ENCODE results near the gene FOXP1. TPM values are rescaled to one million over a fixed set of nuclear protein-coding genes. Genes with fewer than 3 reads are reported as not detected.

FOXP1 gene
- total and polyA plus RNA-seq, 2 of the 8 experiments (the other 6 are each of a cell fraction or from before 2014, with no cell fraction given): 13.9 to 25.4 TPM

DNA sequence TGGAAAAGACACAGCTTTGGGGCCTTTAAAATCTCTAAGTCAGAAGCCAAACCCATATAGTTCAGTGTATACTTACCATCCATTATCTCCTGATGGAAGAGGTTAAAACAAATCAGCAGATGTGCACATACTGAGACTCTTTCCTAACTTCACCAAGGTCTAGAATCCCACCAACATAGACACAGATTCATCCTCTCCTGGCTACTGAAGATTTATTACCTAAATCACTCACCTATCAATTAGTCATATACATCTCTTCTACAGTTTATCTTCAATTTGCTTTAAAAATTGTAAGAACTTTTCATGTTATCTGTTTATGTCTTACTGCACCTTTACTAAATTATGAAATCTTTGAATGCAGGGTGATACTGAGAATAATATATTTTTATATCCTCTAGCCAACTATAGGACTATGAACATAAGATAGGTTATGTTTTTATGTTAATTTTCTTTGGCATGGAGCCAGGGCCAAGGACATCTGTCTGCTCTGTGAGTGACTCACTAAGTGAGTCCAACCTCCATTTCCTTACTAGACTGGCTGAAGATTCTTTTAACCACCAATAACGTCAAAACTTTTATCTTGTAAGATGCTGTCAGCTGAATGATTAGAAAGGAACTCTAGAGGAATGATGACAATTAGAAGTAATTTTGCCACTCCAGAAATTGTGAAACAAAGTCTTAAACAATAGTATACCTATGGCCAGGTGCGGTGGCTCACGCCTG lies 397.6 kb downstream of the FOXP1 start:
- Histone ChIP-seq H3K36me3 (ENCODE audit: control insufficient read depth in 2 of 4, insufficient read depth in 4 of 4, low read length in 3 of 4) (no peaks in the 10 kb centered on the region), H3K4me1 (replicated peaks in 1 of 4; ENCODE audit: control insufficient read depth in 3 of 4, insufficient read depth in 4 of 4, low read length in 3 of 4) (no peaks in the 10 kb centered on the region), H2BK20ac (ENCODE audit: low read length) (no peak overlapping the region), H3K4me3 (ENCODE audit: extremely low read depth in 1 of 4, insufficient read depth in 2 of 4, low read depth in 3 of 4, low read length in 4 of 4) (no peak overlapping the region), H2AFZ (ENCODE audit: low read length) (no peak overlapping the region), H3K18ac (ENCODE audit: extremely low read depth, low read length) (no peak overlapping the region), H3K56ac (replicated peaks; ENCODE audit: insufficient read length, low read depth, low read length) (no peak overlapping the region), H2BK15ac (ENCODE audit: low read length) (no peak overlapping the region), H3K14ac (ENCODE audit: insufficient read length) (no peak overlapping the region), H3K27ac (ENCODE audit: low read depth, low read length) (no peak overlapping the region), H3K4me2 (ENCODE audit: insufficient read depth in 1 of 2, low read depth in 2 of 2, low read length in 2 of 2) (no peak overlapping the region), H3K9me3 (ENCODE audit: insufficient read depth in 2 of 2, low read depth in 1 of 2, low read length in 1 of 2) (no peaks in the 10 kb centered on the region), H3K27me3 (replicated peaks in 1 of 4; ENCODE audit: control insufficient read depth in 3 of 4, extremely low read depth in 1 of 4, insufficient read depth in 3 of 4, low read length in 3 of 4) (no peaks in the 10 kb centered on the region), H4K5ac (ENCODE audit: insufficient read length, low read depth, low read length) (no peak overlapping the region), H4K20me1 (replicated peaks in 1 of 2; ENCODE audit: control insufficient read depth in 1 of 2, insufficient read depth in 2 of 2, low read length in 2 of 2) (no peaks in the 10 kb centered on the region), H3K79me2 (ENCODE audit: control insufficient read depth in 1 of 2, insufficient read depth in 2 of 2, low read length in 2 of 2) (no peaks in the 10 kb centered on the region), H2AK5ac (ENCODE audit: low read depth, low read length) (no peak overlapping the region), H4K8ac (ENCODE audit: extremely low read depth, insufficient read depth, low read length) (no peak overlapping the region), H3K23ac (ENCODE audit: insufficient read length) (no peak overlapping the region), H3K23me2 (ENCODE audit: low read depth, low read length) (no peaks in the 10 kb centered on the region), H3K9ac (replicated peaks in 1 of 4; ENCODE audit: extremely low read depth in 1 of 4, low read depth in 3 of 4, low read length in 3 of 4) (no peak overlapping the region), H3K79me1 (ENCODE audit: low read depth, low read length) (no peaks in the 10 kb centered on the region), H2BK5ac (ENCODE audit: low read depth, low read length) (no peak overlapping the region), H4K91ac (replicated peaks; ENCODE audit: insufficient read length, low read length) (no peak overlapping the region), H2BK120ac (replicated peaks; ENCODE audit: low read depth, low read length) (no peak overlapping the region), H3K4ac (replicated peaks; ENCODE audit: insufficient read length, low read depth, low read length) (no peak overlapping the region), H2BK12ac (ENCODE audit: low read depth, low read length) (no peak overlapping the region)
- ChIA-PET CTCF (ENCODE audit: partially characterized antibody) (interaction anchor here (0.6 to 1.2 kb wide), 3 partner anchors 8 to 155 kb away, joined by 3 to 4 read pairs (median 3); no protein-coding TSS in a partner anchor), POLR2A (ENCODE audit: partially characterized antibody) (no interaction called here)
- no peak for DNase-seq (ENCODE audit: low read depth in 1 of 2, low spot score in 2 of 2)
- 95% methylated on average over 3 of the region's 3 CpGs; no CpG with 5 or more reads in 1 of the 2 experiments for WGBS, 2 experiments (ENCODE audit: extremely low coverage in 1 of 2, insufficient coverage in 1 of 2, insufficient read length in 1 of 2, insufficient replicate concordance in 2 of 2, low coverage in 1 of 2, low lambda C conversion rate in 2 of 2, missing lambda C conversion rate in 1 of 2)
- FAIRE-seq: no peak
- TF ChIP-seq E2F6 (IDR thresholded peaks at IDR 0.05) (no peak), SAP30 (IDR thresholded peaks at IDR 0.05; ENCODE audit: insufficient read depth, insufficient replicate concordance, low read length) (no peak)

Measured in H1 (cell line).